D721Med (cell line): ENCODE data around the gene GBE1.

ENCODE experiments used
- DNase-seq: peaks from one replicate; pipeline ENCODE4 v3.0.0; 2011; ENCODE audit warnings: low spot score; ENCODE audit not compliant: insufficient read length
- FAIRE-seq: peaks from 2 replicates; lab custom pipeline; 2011; peaks lifted over from hg19 to GRCh38; lab: Jason Lieb, UNC
- CTCF ChIP-seq: IDR thresholded peaks from 2 replicates; pipeline ENCODE4 v1.5.1; 2012; ENCODE audit warnings: mild to moderate bottlenecking, control low read depth; ENCODE audit not compliant: insufficient read depth; ENCODE audit errors: missing control alignments

Gene GBE1

DNA sequence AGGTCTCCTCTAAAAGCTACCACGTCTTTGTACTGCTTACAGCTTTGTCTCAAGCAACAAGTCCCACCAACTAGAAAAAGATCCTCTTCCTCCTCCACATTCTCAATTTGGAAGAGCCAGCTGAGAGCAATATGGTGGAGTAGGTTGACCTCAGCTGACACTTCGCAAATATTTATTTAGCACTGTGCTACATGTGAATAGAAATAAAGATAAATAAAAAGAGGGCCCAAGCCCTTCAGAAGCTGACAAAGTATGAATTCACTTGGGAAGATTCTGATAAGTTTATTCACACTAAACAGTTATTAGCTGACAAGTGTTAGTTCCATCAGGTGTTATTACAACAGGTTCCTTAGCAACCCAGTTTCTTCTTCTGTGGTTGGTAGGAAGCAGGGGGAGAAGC lies 310.3 kb downstream of the GBE1 start:
- TF ChIP-seq CTCF, result no peak
- FAIRE-seq (no peak), DNase-seq (no peak)

- FAIRE-seq (no peak), DNase-seq (no peak)
- no peak for TF ChIP-seq CTCF
Measured at GRCh38 chr3:81446806-81447205, 314.6 kb downstream of the GBE1 start.

GRCh38 chr3:81445712-81446111 lies 315.7 kb downstream of the GBE1 start:
- TF ChIP-seq CTCF, result no peak
- FAIRE-seq (peak; percentile 11), DNase-seq (no peak)

GRCh38 chr3:81444817-81445460 lies 316.5 kb downstream of the GBE1 start:
- TF ChIP-seq CTCF, result no peak
- DNase-seq (no peak), FAIRE-seq (no peak)

GRCh38 chr3:81443958-81444357 lies 317.5 kb downstream of the GBE1 start:
- no peak for DNase-seq
- no peak for TF ChIP-seq CTCF
- peak; percentile 41 for FAIRE-seq

DNA sequence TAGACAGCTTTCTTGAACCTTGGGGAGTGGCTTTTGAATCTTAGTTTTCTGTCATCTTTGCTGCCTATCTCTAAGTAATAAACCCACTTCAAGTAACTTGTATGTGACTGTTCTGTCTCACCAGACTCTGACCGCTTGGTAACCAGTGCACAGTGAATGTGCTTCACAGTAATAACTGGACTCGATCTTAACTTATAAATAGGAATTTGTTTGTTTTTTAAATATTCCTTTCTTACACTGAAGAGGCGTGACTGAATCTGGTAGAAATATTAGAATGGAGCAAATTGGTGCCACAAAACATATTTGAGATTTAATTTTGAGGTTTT lies 318.0 kb downstream of the GBE1 start:
- FAIRE-seq, result no peak
- no peak for DNase-seq
- no peak for TF ChIP-seq CTCF

GRCh38 chr3:81442758-81443456 lies 318.5 kb downstream of the GBE1 start:
- FAIRE-seq, result peak; percentile 72
- peak; percentile 36 for DNase-seq
- no peak for TF ChIP-seq CTCF
